Lower leg skin (tissue), 4 donors: ENCODE results near the gene PDLIM7. TPM values are rescaled to one million over a fixed set of nuclear protein-coding genes. Genes with fewer than 3 reads are reported as not detected.

Experiments
- DNase-seq, 2 donors: peaks; one replicate each; pipeline ENCODE4 v3.0.0-alpha.2; 2019; ENCODE audit warnings: low spot score in 2 of 2
- H3K4me3 ChIP-seq: fragments of 200-600 bp; sonication (generic); 2 replicates; pipeline ENCODE4 v1.5.1; 2017; ENCODE audit warnings: mild to moderate bottlenecking, low read depth; ENCODE audit not compliant: poor library complexity, severe bottlenecking
- CTCF ChIP-seq, 3 donors: fragments of 450-650 bp; IDR thresholded peaks; one replicate each; pipeline ENCODE4 v1.5.1; 2016; ENCODE audit warnings: antibody characterized with exemption in 3 of 3, mild to moderate bottlenecking in 3 of 3, moderate library complexity in 2 of 3
- POLR2A ChIP-seq, 2 donors: fragments of 450-650 bp; IDR thresholded peaks; one replicate each; pipeline ENCODE4 v1.6.1; 2016 to 2017; ENCODE audit warnings: antibody characterized with exemption in 2 of 2, mild to moderate bottlenecking in 1 of 2, moderate library complexity in 1 of 2
- WGBS, 2 donors: methylation state at CpG; one replicate each; pipeline ENCODE4 v1.1.5; 2018; 5-methylcytosine and 5-hydroxymethylcytosine counted together
- intact Hi-C: fragments of 100-400 bp; cut with DNase I; formaldehyde crosslinking; loops from one replicate; pipeline ENCODE4 v1.15.0; 2023; ENCODE audit warnings: low total_unique reads
- total RNA-seq, 4 donors: library from RNA; depleted of rRNA; stranded (reverse); fragments of >200 nt; gene quantifications; one replicate each; pipeline ENCODE4 v1.1.0, GENCODE V29; 2016

The PDLIM7 gene
- total RNA-seq, 4 donors from 2014 or later: 11.8 to 31.7 (median 23.5) TPM

GRCh38 chr5:177531209-177531940 is 34.0 kb upstream of the PDLIM7 start:
- TF ChIP-seq CTCF (IDR thresholded peaks at IDR 0.05) (no peak), POLR2A (IDR thresholded peaks at IDR 0.05) (no peak)
- no peak overlapping the region for H3K4me3 ChIP-seq
- DNase-seq: no peak
- intact Hi-C loops: no loop called here
- 83 to 84% methylated on average over 17 to 27 of the region's 27 CpGs for whole genome bisulfite sequencing, 2 donors

- WGBS, 2 donors: 64 to 66% methylated on average over 3 of the region's 3 CpGs
- H3K4me3 ChIP-seq: no peak overlapping the region
- intact Hi-C loops: no loop called here
- TF ChIP-seq POLR2A (IDR thresholded peaks at IDR 0.05): no peak
- no peak for DNase-seq
Observed at GRCh38 chr5:177530638-177531037, 33.2 kb upstream of the PDLIM7 start.

GRCh38 chr5:177529247-177530203 is 32.1 kb upstream of the PDLIM7 start:
- no peak for DNase-seq
- intact Hi-C loops: no loop called here
- WGBS, 2 donors: 62 to 70% methylated on average over 12 of the region's 12 CpGs
- no peak for TF ChIP-seq CTCF (IDR thresholded peaks at IDR 0.05)
- no peak for TF ChIP-seq POLR2A (IDR thresholded peaks at IDR 0.05)
- no peak overlapping the region for H3K4me3 ChIP-seq

- H3K4me3 ChIP-seq: no peak overlapping the region
- WGBS, 2 donors: 61 to 68% methylated on average over 10 of the region's 10 CpGs
- DNase-seq: no peak
- no peak for TF ChIP-seq CTCF (IDR thresholded peaks at IDR 0.05)
- TF ChIP-seq POLR2A (IDR thresholded peaks at IDR 0.05): no peak
- intact Hi-C loops: no loop called here
Observed at GRCh38 chr5:177528631-177529030, 31.2 kb upstream of the PDLIM7 start.

GRCh38 chr5:177527595-177527994 is 30.2 kb upstream of the PDLIM7 start:
- no peak for DNase-seq
- intact Hi-C loops: no loop called here
- TF ChIP-seq CTCF (IDR thresholded peaks at IDR 0.05) (no peak), POLR2A (IDR thresholded peaks at IDR 0.05) (no peak)
- 91 to 92% methylated on average over 8 of the region's 8 CpGs for WGBS, 2 donors
- no peak overlapping the region for H3K4me3 ChIP-seq

- 84 to 96% methylated on average over 6 of the region's 6 CpGs for WGBS, 2 donors
- intact Hi-C loops: no loop called here
- TF ChIP-seq POLR2A (IDR thresholded peaks at IDR 0.05) (no peak), CTCF (IDR thresholded peaks at IDR 0.05) (no peak)
- no peak overlapping the region for H3K4me3 ChIP-seq
- DNase-seq: no peak
Observed at GRCh38 chr5:177526791-177527190, 29.4 kb upstream of the PDLIM7 start.
